Measurements from ENCODE around the gene SNAP25.

- TF ChIP-seq POLR2A (IDR thresholded peaks at IDR 0.05): no peak
- TF ChIP-seq CTCF (IDR thresholded peaks at IDR 0.05): no peak
These were observed 73.1 kb downstream of the SNAP25 start for GRCh38 chr20:10291568-10292248.
